K562 (cell line): Measurements from ENCODE around the gene WDR18. TPM values are rescaled to one million over a fixed set of nuclear protein-coding genes. Genes with fewer than 3 reads are reported as not detected.
A peak's percentile ranks its signal among the peaks of the same experiment; 100 is the strongest.

Experiments
- BCLAF1 ChIP-seq, 2 experiments: fragments of 450-650 bp in 1 of 2; IDR thresholded peaks; 2 replicates each; pipeline ENCODE4 v1.6.1; 2011 to 2017; ENCODE audit warnings: low read depth in 2 of 2, antibody characterized with exemption in 1 of 2, borderline replicate concordance in 1 of 2, low read length in 1 of 2, mild to moderate bottlenecking in 1 of 2, mixed read lengths in 1 of 2; ENCODE audit not compliant: control insufficient read depth in 1 of 2
- ELK3 ChIP-seq: fragments of 450-650 bp; formaldehyde crosslinking; IDR thresholded peaks from 2 replicates; pipeline ENCODE4 v1.4.0; 2020; ENCODE audit warnings: mild to moderate bottlenecking
- EP400 ChIP-seq: fragments of 450-650 bp; IDR thresholded peaks from 2 replicates; pipeline ENCODE4 v1.6.1; 2017; ENCODE audit warnings: antibody characterized with exemption, mild to moderate bottlenecking, moderate library complexity
- ETS2 ChIP-seq: IDR thresholded peaks from 2 replicates; pipeline ENCODE4 v1.6.1; 2016; ENCODE audit warnings: borderline replicate concordance, missing genetic modification characterization, mild to moderate bottlenecking, moderate library complexity, missing compliant biosample characterization; ENCODE audit not compliant: poor library complexity, severe bottlenecking
- GATAD2B ChIP-seq: fragments of 450-650 bp; IDR thresholded peaks from 2 replicates; pipeline ENCODE4 v1.6.1; 2017; ENCODE audit warnings: mild to moderate bottlenecking, borderline replicate concordance
- ILK ChIP-seq: fragments of 450-650 bp; IDR thresholded peaks from 2 replicates; pipeline ENCODE4 v1.6.1; 2016; ENCODE audit warnings: missing genetic modification characterization, low read depth, mild to moderate bottlenecking, missing compliant biosample characterization, moderate library complexity, borderline replicate concordance
- KAT7 ChIP-seq: sonication (generic); formaldehyde crosslinking; IDR thresholded peaks from 2 replicates; pipeline ENCODE4 v1.8.0; 2022; ENCODE audit warnings: missing genetic modification reagents, mild to moderate bottlenecking, borderline replicate concordance
- KLF6 ChIP-seq: fragments of 250-450 bp; sonication (Bioruptor Pico); IDR thresholded peaks from 2 replicates; pipeline ENCODE4 v1.4.0; 2020; ENCODE audit warnings: mild to moderate bottlenecking, moderate library complexity, borderline replicate concordance
- MXD1 ChIP-seq: fragments of 250-450 bp; sonication (Bioruptor Pico); IDR thresholded peaks from 2 replicates; pipeline ENCODE4 v1.8.0; 2021; ENCODE audit warnings: borderline replicate concordance, mild to moderate bottlenecking, moderate library complexity; ENCODE audit not compliant: poor library complexity, severe bottlenecking
- NELFE ChIP-seq: IDR thresholded peaks from 2 replicates; pipeline ENCODE4 v1.6.1; 2011; ENCODE audit warnings: mild to moderate bottlenecking; ENCODE audit not compliant: insufficient read depth, insufficient read length
- NR3C1 ChIP-seq: sonication (generic); formaldehyde crosslinking; IDR thresholded peaks from 2 replicates; pipeline ENCODE4 v1.8.1; 2022; ENCODE audit warnings: missing genetic modification reagents
- PCBP1 ChIP-seq: fragments of 200-400 bp; formaldehyde crosslinking; IDR thresholded peaks from 2 replicates; pipeline ENCODE4 v1.6.1; 2018; ENCODE audit warnings: mild to moderate bottlenecking, low read depth, low read length; ENCODE audit not compliant: poor library complexity, severe bottlenecking
- POLR2G ChIP-seq: fragments of 200-400 bp; formaldehyde crosslinking; IDR thresholded peaks from 2 replicates; pipeline ENCODE4 v1.6.1; 2017; ENCODE audit warnings: low read depth, mild to moderate bottlenecking, antibody characterized with exemption, low read length, moderate library complexity
- SAFB2 ChIP-seq: fragments of 200-400 bp; formaldehyde crosslinking; IDR thresholded peaks from 2 replicates; pipeline ENCODE4 v1.6.1; 2018; ENCODE audit warnings: borderline replicate concordance, low read length, low read depth, moderate library complexity; ENCODE audit not compliant: severe bottlenecking
- SIX5 ChIP-seq, 2 experiments: IDR thresholded peaks; 2 replicates each; pipeline ENCODE4 v1.6.1; 2011; ENCODE audit warnings: low read length in 2 of 2, borderline replicate concordance in 1 of 2, low read depth in 1 of 2, mild to moderate bottlenecking in 1 of 2, moderate library complexity in 1 of 2; ENCODE audit not compliant: insufficient read depth in 1 of 2
- SREBF1 ChIP-seq: fragments of 150-350 bp; IDR thresholded peaks from 2 replicates; pipeline ENCODE4 v1.6.1; 2014; ENCODE audit warnings: antibody characterized with exemption, low read depth, low read length, borderline replicate concordance
- SRSF7 ChIP-seq: fragments of 200-400 bp; formaldehyde crosslinking; optimal IDR thresholded peaks from 2 replicates; pipeline ENCODE3; 2017; ENCODE audit warnings: mild to moderate bottlenecking, low read depth, low read length
- TCF7L2 ChIP-seq: fragments of 150-350 bp; IDR thresholded peaks from 2 replicates; pipeline ENCODE4 v1.6.1; 2016; ENCODE audit warnings: low read depth, mild to moderate bottlenecking, low read length, moderate library complexity
- TOE1 ChIP-seq, 2 experiments: fragments of 450-650 bp in 1 of 2; sonication (generic) in 1 of 2; formaldehyde crosslinking in 1 of 2; IDR thresholded peaks; 2 replicates each; pipeline versions ENCODE4 v1.7.1 to v1.8.0; 2016 to 2022; ENCODE audit warnings: borderline replicate concordance in 2 of 2, mild to moderate bottlenecking in 2 of 2, antibody characterized with exemption in 1 of 2, inconsistent platforms in 1 of 2, low read depth in 1 of 2, missing genetic modification reagents in 1 of 2, moderate library complexity in 1 of 2
- ZBTB17 ChIP-seq: fragments of 450-650 bp; formaldehyde crosslinking; IDR thresholded peaks from 2 replicates; pipeline ENCODE4 v1.4.0; 2020; ENCODE audit warnings: mild to moderate bottlenecking
- ZNF274 ChIP-seq: IDR thresholded peaks from 2 replicates; pipeline ENCODE4 v1.6.1; 2011; ENCODE audit warnings: low read depth, mild to moderate bottlenecking, low read length, moderate library complexity, borderline replicate concordance
- ZNF77 ChIP-seq: fragments of 250-450 bp; sonication (Bioruptor Pico); IDR thresholded peaks from 2 replicates; pipeline ENCODE4 v1.5.0; 2020
- polyA plus RNA-seq, 8 experiments: library from polyadenylated mRNA; depleted of rRNA in 4 of 8; stranded (reverse) in 5 of 8; unstranded in 3 of 8; fragments of >200 nt; fragmentation: Nextera tagmentation in 2 of 8; fragmentation: Illumina TruSeq in 1 of 8; extraction: Ambion mirVana in 2 of 8; extraction: Trizol in 1 of 8; gene quantifications; 2 replicates each; pipeline versions ENCODE4 v1.2.1 to v1.2.3, GENCODE V29; 2011 to 2014; ENCODE audit warnings: inconsistent platforms in 1 of 8, missing spikeins in 1 of 8
- total RNA-seq, 7 experiments: library from RNA; depleted of rRNA in 6 of 7; stranded (reverse); fragments of >200 nt in 6 of 7; fragmentation: Illumina TruSeq in 2 of 7; extraction: Trizol in 2 of 7; gene quantifications; 2 replicates each; pipeline versions ENCODE4 v1.2.1 to v1.2.3, GENCODE V29; 2011 to 2021; ENCODE audit warnings: low replicate concordance in 1 of 7

The WDR18 gene
- total and polyA plus RNA-seq, 9 of the 15 experiments (the other 6 are each of a cell fraction or from before 2014, with no cell fraction given): 0.65 to 181 (median 30.1) TPM

GRCh38 chr19:952680-953444 lies 31.3 kb upstream of the WDR18 start (continued):
- TF ChIP-seq SREBF1 (no peak), SIX5 (IDR thresholded peaks at IDR 0.05; ENCODE audit: borderline replicate concordance in 1 of 2, insufficient read depth in 1 of 2, low read depth in 1 of 2, low read length in 2 of 2) (no peak), BCLAF1 (IDR thresholded peaks at IDR 0.05; ENCODE audit: borderline replicate concordance in 1 of 2, control insufficient read depth in 1 of 2, low read depth in 2 of 2, low read length in 1 of 2) (no peak), ILK (tag) (no peak), GATAD2B (no peak), SAFB2 (no peak), EP400 (peak; percentile 42; the same call in 1 of the 2 replicates), ZNF274 (no peak), ZNF77 (no peak), NR3C1 (CRISPR knock-in tag) (no peak), SRSF7 (no peak), TOE1 (IDR thresholded peaks at IDR 0.05; ENCODE audit: borderline replicate concordance) (no peak), TOE1 (CRISPR knock-in tag; IDR thresholded peaks at IDR 0.05; ENCODE audit: borderline replicate concordance, low read depth) (no peak), PCBP1 (no peak), MXD1 (CRISPR knock-in tag) (no peak), NELFE (no peak), ZBTB17 (no peak), KLF6 (CRISPR knock-in tag) (no peak), TCF7L2 (no peak), ETS2 (tag) (no peak), POLR2G (peak; percentile 52; the same call in 1 of the 2 replicates), KAT7 (CRISPR knock-in tag) (no peak), ELK3 (CRISPR knock-in tag) (no peak)
